PC-3 (cell line): Measurements from ENCODE around the gene FAM72C.
"Not testable (repeated sequence)": the region's sequence is repeated elsewhere in the genome, so short reads cannot be mapped to it uniquely, and the experiment has no call there.

Experiments
- CTCF ChIP-seq: fragments of 300-600 bp; sonication (generic); conservative IDR thresholded peaks from 2 replicates; pipeline ENCODE4 v1.5.1; 2017; ENCODE audit warnings: antibody characterized with exemption, low read depth, mild to moderate bottlenecking, low read length
- EZH2 ChIP-seq: fragments of 300-600 bp; sonication (generic); IDR thresholded peaks from one replicate; pipeline ENCODE4 v1.6.1; 2017; ENCODE audit warnings: antibody characterized with exemption, mild to moderate bottlenecking, low read length; ENCODE audit not compliant: unreplicated experiment

- not testable (repeated sequence) for TF ChIP-seq CTCF, EZH2
These were observed 40.5 kb upstream of the FAM72C start for GRCh38 chr1:144012168-144012733.
